Measurements from ENCODE around the gene TRIM2.

DNA sequence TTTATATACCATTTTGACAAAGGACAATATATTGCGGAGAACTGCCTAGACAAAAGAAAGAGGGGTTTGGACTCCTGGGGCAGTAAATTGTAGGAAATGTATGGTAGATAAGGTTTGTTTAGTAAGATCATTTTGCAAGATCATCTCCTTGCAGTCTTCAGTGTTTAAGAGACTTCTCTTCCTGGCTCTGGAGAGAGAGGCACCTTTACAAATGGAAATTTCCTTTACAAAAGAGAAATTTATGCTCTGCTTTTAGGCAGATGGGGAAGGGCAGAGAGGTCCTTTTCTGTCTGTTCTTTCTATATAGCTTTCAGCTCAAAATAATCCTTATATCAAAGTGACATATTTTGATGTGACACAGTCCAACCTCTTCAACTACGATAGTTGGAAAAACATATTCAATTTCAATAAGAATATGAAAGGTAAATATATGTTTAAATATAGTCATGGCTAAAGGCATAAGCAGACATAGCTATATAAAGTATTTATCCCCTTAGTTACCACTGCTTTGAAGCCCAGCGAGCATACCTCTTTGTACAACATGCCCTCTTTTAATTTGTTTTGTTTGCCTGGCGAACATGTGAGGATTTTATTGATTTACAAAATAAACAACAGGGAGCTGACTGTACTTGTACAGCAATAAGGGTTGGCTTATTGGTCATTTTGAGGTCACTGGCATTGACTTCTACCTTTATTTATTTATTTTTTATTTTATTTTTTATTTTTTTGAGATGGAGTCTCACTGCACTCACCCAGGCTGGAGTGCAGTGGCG lies 65.2 kb downstream of the TRIM2 start:
- TF ChIP-seq POLR2A (IDR thresholded peaks at IDR 0.05) (no peak), CTCF (IDR thresholded peaks at IDR 0.05) (no peak)

Data from uterus (tissue), 2 donors.